Measurements from ENCODE around the gene RTN4R.
A peak's percentile ranks its signal among the peaks of the same experiment; 100 is the strongest.

The RTN4R gene

GRCh38 chr22:20254975-20255946 is 12.9 kb downstream of the RTN4R start:
- DNase-seq, result no peak

- no peak for DNase-seq
These were observed 15.0 kb downstream of the RTN4R start for GRCh38 chr22:20253161-20253560.

- DNase-seq, result no peak
These were observed 16.1 kb downstream of the RTN4R start for GRCh38 chr22:20251981-20252380.

GRCh38 chr22:20251491-20251890 is 16.6 kb downstream of the RTN4R start:
- DNase-seq, result no peak

GRCh38 chr22:20249797-20250354 is 18.2 kb downstream of the RTN4R start:
- peak; percentile 84 for DNase-seq

- no peak for DNase-seq
These were observed 19.6 kb downstream of the RTN4R start for GRCh38 chr22:20248461-20248978.

- no peak for DNase-seq
These were observed 20.4 kb downstream of the RTN4R start for GRCh38 chr22:20247608-20248171.

- DNase-seq, result peak; percentile 81
These were observed 21.1 kb downstream of the RTN4R start for GRCh38 chr22:20247010-20247505.

- no peak for DNase-seq
These were observed 21.6 kb downstream of the RTN4R start for GRCh38 chr22:20246368-20247009.

GRCh38 chr22:20245577-20246367 is 22.3 kb downstream of the RTN4R start:
- no peak for DNase-seq

- DNase-seq, result no peak
These were observed 23.2 kb downstream of the RTN4R start for GRCh38 chr22:20244691-20245576.

GRCh38 chr22:20244250-20244648 is 23.9 kb downstream of the RTN4R start:
- no peak for DNase-seq

- peak; percentile 90 for DNase-seq
These were observed 24.4 kb downstream of the RTN4R start for GRCh38 chr22:20243537-20244249.

GRCh38 chr22:20243176-20243536 is 25.0 kb downstream of the RTN4R start:
- no peak for DNase-seq

GRCh38 chr22:20242393-20243175 is 25.5 kb downstream of the RTN4R start:
- no peak for DNase-seq

GRCh38 chr22:20241579-20242392 is 26.3 kb downstream of the RTN4R start:
- no peak for DNase-seq

GRCh38 chr22:20240900-20241299 is 27.2 kb downstream of the RTN4R start:
- DNase-seq, result no peak

GRCh38 chr22:20240447-20240764 is 27.7 kb downstream of the RTN4R start:
- peak; percentile 84 for DNase-seq

All from left hindlimb (tissue), 1 donor.